ACHN (cell line): ENCODE measurements around the gene KRTAP9-4.
"Not testable (repeated sequence)": the region's sequence is repeated elsewhere in the genome, so short reads cannot be mapped to it uniquely, and the experiment has no call there.

Experiments used
- DNase-seq: peaks from one replicate; pipeline ENCODE4 v3.0.0-alpha.2; 2015
- in situ Hi-C: cut with HindIII; loops from 2 replicates; pipeline ENCODE4 v1.10.0; 2017; ENCODE audit warnings: low sequenced_read_pairs, low pct_ligation_motif_present, low pct_unique_long_range_greater_than_20kb

KRTAP9-4 gene

DNA sequence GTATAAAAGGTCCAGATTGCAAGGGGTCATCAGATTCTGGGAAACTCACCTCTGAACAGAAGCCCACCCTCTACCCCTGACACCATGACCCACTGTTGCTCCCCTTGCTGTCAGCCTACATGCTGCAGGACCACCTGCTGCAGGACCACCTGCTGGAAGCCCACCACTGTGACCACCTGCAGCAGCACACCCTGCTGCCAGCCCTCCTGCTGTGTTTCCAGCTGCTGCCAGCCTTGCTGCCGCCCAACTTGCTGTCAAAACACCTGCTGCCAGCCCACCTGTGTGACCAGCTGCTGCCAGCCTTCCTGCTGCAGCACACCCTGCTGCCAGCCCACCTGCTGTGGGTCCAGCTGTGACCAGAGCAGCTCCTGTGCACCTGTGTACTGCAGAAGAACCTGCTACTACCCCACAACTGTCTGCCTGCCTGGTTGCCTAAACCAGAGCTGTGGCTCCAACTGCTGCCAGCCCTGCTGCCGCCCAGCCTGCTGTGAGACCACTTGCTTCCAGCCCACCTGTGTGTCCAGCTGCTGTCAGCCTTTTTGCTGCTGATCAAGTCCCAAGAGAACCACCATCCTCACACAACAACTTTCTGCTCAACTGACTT, at the start of gene KRTAP9-4:
TSS of gene KRTAP9-4 (plus strand) at position 51 of the 604 bp plus-strand sequence. CDS start at position 85, 34 bp downstream.
- in situ Hi-C loops, DNase-seq: not testable (repeated sequence)

DNA sequence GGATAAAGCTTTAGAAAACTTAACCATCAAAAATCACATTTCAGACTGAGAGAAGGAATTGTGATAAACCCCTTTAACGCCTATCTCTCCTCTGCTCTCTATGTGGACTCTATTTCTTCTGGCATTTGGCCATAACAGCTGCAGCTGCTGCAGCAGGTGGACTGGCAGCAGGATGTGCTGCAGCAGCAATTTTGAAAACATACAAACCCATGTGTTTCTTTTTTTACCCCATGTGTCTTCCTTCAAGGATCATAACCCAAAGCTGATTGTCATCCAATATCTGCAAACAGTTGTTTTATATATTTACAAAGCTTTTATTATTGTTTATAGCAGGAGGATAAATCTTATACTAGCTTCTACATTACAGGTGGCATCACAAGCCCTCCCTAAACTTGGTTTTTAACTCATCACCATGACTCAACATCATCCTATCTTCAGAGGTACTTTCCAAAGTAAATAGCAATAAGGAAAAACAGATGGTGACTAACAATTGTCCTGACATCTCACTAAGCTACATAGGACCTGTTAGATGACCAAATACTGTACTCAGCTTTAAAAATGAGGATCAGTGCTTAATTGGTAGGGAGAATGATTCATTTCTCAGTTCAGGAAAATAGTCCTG, 37.5 kb upstream of the KRTAP9-4 start:
- no peak for DNase-seq
- in situ Hi-C loops: no loop called here

- in situ Hi-C loops: no loop called here
- no peak for DNase-seq
Measured at GRCh38 chr17:41212524-41213169, 36.8 kb upstream of the KRTAP9-4 start.

DNA sequence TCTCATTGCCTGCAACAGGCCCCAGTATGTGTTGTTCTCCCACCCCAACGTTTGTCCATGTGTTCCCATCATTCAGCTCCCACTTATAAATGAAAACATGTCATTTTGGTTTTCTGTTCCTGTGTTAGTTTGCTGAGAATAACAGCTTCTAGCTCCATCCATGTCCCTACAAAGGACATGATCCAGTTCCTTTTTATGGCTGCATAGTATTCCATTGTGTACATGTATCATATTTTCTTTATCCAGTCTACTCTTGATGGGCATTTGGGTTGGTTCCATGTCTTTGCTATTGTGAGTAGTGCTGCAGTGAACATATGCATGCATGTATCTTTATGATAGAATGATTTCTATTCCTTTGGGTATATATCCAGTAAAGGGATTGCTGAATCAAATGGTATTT, 33.8 kb upstream of the KRTAP9-4 start:
- no peak for DNase-seq
- in situ Hi-C loops: no loop called here

DNA sequence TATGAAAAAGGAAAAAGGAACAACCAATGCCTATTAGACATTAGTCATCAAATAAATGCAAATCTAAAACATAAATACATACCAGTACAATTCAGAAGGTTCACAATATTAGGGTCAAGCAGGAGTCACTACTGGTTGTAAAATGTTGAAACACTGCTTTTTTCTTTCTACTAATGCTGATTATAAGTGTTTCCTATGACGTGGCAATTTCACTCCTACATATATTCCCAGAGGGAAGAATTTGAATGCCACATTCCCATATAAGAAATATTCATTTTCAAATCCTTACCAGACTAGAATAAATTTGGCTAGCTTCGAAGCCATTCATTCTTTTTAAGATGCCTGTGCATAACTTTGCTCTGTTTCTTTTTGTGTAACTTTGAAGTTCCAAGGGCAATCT, 25.7 kb upstream of the KRTAP9-4 start:
- DNase-seq: no peak
- in situ Hi-C loops: no loop called here

DNA sequence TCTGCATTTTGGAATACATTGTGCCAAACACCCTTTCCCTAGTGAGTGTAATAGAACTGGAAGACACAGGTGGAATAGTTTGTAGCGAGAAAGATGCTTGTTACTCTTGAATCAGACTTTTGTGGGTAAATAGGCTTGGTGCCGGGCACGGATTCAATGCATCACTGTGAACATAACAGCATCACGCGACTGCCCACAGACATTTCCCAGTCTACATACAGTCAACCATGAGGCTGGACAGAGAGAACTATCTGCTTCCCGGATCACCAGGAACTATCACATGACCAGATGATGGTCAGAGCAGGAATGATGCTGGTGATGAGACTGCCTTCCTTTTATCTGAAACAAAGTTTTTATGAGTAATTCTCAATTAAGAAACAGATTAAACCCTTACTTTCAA, 23.4 kb upstream of the KRTAP9-4 start:
- in situ Hi-C loops: no loop called here
- DNase-seq: no peak

DNA sequence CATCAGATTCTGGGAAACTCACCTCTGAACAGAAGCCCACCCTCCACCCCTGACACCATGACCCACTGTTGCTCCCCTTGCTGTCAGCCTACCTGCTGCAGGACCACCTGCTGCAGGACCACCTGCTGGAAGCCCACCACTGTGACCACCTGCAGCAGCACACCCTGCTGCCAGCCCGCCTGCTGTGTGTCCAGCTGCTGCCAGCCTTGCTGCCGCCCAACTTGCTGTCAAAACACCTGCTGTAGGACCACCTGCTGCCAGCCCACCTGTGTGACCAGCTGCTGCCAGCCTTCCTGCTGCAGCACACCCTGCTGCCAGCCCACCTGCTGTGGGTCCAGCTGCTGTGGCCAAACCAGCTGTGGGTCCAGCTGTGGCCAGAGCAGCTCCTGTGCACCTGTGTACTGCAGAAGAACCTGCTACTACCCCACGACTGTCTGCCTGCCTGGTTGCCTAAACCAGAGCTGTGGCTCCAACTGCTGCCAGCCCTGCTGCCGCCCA, 22.8 kb upstream of the KRTAP9-4 start, which contains the start of gene KRTAP9-2:
TSS of gene KRTAP9-2 (plus strand) at position 51 of the 498 bp plus-strand sequence. CDS start at position 58, 7 bp downstream.
- DNase-seq, in situ Hi-C loops: not testable (repeated sequence)

DNA sequence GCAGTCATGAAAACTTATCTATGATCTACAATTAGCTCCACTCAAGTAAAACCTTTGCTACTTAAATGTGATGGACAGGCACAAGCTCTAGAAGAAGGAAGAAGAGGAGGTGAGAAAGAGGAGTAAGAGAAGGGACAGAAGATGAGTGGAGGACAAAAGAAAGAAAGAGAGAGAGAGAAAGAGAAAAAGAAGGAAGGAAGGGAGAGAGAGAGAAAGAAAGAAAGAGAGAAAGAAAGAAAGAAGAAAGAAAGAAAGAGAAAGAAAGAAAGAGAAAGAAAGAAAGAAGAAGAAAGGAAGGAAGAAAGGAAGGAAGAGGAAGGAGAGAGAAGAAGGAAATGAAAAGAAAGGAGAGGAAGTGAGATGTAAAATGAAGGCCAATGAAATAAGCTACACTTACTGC, 19.4 kb upstream of the KRTAP9-4 start:
- no peak for DNase-seq
- in situ Hi-C loops: no loop called here

- in situ Hi-C loops: no loop called here
- DNase-seq: no peak
Measured at GRCh38 chr17:41231731-41232130, 17.8 kb upstream of the KRTAP9-4 start.

DNA sequence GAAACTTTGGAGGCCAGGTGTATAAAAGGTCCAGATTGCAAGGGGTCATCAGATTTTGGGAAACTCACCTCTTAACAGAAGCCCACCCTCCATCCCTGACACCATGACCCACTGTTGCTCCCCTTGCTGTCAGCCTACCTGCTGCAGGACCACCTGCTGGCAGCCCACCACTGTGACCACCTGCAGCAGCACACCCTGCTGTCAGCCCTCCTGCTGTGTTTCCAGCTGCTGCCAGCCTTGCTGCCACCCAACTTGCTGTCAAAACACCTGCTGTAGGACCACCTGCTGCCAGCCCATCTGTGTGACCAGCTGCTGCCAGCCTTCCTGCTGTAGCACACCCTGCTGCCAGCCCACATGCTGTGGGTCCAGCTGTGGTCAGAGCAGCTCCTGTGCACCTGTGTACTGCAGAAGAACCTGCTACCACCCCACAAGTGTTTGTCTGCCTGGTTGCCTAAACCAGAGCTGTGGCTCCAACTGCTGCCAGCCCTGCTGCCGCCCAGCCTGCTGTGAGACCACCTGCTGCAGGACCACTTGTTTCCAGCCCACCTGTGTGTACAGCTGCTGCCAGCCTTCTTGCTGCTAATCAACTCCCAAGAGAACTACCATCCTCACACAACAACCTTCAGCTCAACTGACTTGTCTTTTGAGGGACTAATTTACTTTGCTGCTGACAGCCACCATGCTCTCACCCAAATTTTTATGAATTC, 16.9 kb upstream of the KRTAP9-4 start, which contains the start of gene KRTAP9-3:
TSS of gene KRTAP9-3 (plus strand) at position 51 of the 707 bp plus-strand sequence. CDS start at position 104, 53 bp downstream.
- in situ Hi-C loops, DNase-seq: not testable (repeated sequence)

DNA sequence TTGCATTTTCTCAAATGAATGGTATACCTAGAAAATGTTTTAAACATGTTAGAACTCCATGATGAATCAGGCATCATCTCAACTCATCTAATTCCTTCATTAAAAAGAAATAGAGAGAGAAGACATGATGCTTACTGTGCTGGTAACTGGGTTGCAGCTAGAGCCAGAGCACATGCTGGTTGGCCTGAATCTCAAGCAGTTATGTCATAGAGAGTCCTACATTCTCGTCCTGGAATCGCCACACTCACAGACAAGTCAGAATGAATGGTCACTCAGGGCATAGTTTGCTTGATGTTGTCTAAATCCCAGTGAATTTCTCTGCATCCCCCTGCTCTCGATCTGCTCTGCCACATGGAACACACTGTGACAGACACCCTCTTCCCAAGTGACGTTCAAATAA, 12.4 kb upstream of the KRTAP9-4 start:
- DNase-seq, in situ Hi-C loops: not testable (repeated sequence)

GRCh38 chr17:41237949-41238437, 11.5 kb upstream of the KRTAP9-4 start, which contains the start of gene KRTAP9-8:
Gene KRTAP9-8, plus strand, starts transcription at chr17:41237999. Its CDS starts 53 bp downstream, at chr17:41238052.
- DNase-seq, in situ Hi-C loops: not testable (repeated sequence)

DNA sequence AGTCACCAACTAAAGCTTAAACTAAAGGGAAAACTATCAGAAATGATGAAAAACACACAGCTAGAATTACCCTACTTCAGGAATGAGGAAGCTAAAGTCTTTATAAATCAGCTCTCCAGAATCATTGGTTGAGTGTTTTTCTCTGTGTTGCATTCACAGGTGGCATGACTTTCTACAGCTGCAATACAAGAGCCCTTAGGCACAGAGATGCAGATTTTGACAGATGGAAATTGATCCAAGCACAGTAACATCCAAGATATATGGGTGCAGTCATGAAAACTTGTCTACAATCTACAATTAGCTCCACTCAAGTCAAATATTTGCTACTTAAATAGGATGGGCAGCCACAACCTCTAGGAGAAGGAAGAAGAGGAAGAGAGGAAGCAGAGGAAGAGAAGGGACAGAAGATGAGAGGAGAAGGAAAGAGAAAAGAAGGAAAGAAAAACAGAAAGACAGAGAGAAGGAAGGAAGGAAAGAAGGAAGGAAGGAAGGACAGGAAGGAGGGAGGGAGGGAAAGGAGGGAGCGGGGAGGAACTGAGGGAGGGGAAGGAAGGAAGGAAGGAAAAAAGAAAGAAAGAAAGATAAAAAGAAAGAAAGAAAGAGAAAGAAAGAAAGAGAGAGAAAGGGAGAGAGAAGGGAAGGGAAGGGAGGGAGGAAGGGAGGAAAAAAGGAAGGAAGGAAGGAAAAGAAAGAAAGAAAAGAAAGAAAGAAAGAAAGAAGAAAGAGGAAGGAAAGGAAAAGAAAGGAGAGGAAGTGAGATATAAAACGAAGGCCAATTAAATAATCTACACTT, 2.3 kb upstream of the KRTAP9-4 start:
- in situ Hi-C loops: not testable (repeated sequence)

GRCh38 chr17:41251261-41251660, 1.8 kb downstream of the KRTAP9-4 start:
- in situ Hi-C loops: no loop called here
- DNase-seq: no peak

More for the DNA sequence above, 2.3 kb upstream of the KRTAP9-4 start:
- not testable (repeated sequence) for DNase-seq

GRCh38 chr17:41254861-41255260, 5.4 kb downstream of the KRTAP9-4 start:
- no peak for DNase-seq
- in situ Hi-C loops: no loop called here

DNA sequence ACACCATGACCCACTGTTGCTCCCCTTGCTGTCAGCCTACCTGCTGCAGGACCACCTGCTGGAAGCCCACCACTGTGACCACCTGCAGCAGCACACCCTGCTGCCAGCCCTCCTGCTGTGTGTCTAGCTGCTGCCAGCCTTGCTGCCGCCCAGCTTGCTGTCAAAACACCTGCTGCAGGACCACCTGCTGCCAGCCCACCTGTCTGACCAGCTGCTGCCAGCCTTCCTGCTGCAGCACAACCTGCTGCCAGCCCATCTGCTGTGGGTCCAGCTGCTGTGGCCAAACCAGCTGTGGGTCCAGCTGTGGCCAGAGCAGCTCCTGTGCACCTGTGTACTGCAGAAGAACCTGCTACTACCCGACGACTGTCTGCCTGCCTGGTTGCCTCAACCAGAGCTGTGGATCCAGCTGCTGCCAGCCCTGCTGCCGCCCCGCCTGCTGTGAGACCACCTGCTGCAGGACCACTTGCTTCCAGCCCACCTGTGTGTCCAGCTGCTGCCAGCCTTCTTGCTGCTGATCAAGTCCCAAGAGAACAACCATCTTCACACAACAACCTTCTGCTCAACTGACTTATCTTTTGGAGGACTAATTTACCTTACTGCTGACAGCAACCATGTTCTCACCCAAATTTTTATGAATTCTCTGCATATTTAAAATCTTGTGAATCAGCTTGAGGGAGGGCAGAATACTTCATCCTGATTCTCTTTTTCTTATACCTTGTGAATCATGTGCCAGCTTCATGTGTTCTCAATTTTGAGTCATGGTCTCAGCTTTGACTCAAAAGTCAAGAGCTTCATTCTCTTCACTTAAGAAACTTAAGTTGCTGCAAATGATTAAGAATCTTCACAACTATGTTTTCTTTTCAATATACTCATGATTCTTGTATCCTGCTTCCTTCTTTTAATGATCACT, 6.1 kb downstream of the KRTAP9-4 start, which contains the start of gene KRTAP9-9:
TSS of gene KRTAP9-9 (plus strand) at position 4 of the 910 bp plus-strand sequence.
- DNase-seq, in situ Hi-C loops: not testable (repeated sequence)

- in situ Hi-C loops: no loop called here
- DNase-seq: no peak
Measured at GRCh38 chr17:41256291-41256685, 6.8 kb downstream of the KRTAP9-4 start.
